ENCODE results near the gene BRDT.

DNA sequence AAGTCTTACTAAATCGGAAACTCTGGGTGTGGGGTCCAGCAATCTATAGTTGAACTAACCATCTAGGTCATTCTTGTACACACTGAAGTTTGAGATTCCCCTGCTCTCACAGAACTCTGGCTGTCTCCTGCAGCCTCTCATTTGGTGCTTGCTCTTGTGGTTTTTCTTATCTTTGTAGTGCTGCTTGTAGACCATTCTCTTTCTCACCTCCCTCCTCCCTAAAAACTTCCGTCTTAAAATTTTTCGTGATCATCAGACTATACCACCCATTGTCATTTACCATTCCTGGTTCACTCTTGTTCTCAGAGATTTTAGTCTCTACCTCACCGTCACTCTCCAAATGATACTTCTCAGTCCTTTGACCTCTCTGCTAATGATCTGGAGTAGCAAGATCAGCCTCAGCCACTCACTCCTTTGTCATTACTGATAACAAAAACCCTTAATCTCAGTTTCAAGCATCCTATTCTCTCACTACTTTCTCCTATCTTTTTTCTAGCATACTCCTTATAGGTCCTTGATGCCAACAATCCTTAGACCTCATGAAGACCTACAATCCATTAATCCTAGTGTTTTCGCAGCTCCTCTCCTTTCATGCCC lies 67.6 kb downstream of the BRDT start:
- TF ChIP-seq CTCF (IDR thresholded peaks at IDR 0.05) (no peak), POLR2A (IDR thresholded peaks at IDR 0.05) (no peak)
